Right hindlimb (tissue), 1 donor: ENCODE data around the gene FCGR3B.
"Not testable (repeated sequence)": the region's sequence is repeated elsewhere in the genome, so short reads cannot be mapped to it uniquely, and the experiment has no call there.

ENCODE experiments used
- DNase-seq: peaks from one replicate; pipeline ENCODE4 v3.0.0-alpha.2; 2018

FCGR3B gene

DNA sequence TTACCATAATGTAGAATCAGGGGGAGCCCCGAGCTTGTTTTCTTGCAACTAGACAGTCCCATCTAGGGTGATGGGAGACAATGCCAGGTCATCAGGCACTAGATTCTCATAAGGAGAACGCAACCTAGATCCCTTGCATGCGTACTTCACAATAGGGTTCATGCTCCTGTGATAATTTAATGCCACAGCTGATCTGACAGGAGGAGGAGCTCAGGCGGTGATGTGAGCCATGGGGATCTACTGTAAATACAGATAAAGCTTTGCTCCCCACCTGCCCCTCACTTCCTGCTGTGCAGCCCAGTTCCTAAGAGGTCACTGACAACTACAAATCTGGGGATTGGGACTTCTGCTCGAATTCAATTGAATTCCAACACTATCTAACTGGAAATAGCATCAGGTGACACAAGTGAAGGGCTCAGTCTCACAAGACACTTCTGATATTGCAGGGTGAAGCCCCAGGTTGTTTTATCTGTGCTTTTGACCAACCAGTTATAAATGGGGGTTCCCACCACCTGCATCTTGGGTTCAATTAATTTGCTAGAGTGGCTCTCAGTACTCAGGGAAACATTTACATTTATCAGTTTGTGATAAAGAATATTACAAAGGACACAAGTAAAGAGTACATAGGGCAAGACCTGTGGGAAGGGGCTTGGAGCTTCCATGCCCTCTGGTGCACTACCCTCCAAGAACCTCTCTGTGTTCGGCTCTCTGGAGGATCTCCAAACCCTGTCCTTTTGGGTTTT is 7.4 kb upstream of the FCGR3B start:
- DNase-seq: not testable (repeated sequence)

DNA sequence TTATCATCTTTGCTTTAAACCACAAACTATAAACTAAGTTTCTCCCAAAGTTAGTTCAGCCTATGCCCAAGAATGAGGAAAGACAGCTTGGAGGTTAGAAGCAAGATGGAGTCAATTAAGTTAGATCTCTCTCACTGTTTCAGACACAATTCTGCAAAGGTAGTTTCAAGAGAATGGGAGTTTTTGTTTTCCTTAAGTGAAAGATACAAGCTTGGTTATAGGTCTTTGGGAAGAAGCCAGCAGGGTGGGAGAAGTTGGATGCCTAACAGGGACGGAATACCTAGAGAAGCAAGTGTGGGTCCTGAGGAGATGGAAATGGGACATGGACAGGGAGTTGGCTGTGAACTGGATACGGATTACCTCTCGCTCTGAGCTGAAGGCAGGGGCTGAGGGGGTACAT is 6.0 kb upstream of the FCGR3B start:
- DNase-seq: not testable (repeated sequence)

- not testable (repeated sequence) for DNase-seq
These were observed 5.3 kb upstream of the FCGR3B start for GRCh38 chr1:161636189-161636782.

DNA sequence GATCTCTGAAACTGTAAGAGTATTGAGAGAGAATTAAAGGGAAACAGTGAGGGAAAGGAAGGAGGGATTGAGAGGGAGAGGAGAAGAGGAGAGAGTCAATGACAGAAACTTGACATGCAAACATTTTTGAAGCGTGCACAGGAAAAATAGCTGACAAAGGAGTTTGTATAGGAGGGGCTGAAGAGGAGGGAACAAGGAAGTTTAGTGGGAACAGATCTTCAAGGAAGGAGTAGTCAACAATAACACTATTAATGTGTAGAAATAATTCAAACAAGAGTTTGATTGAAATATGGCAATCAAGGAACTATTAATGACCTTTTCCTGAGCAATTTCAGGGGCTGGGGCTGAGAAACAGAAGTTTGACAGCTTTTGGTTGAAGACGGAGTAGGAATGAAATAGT is 4.0 kb upstream of the FCGR3B start:
- not testable (repeated sequence) for DNase-seq

DNA sequence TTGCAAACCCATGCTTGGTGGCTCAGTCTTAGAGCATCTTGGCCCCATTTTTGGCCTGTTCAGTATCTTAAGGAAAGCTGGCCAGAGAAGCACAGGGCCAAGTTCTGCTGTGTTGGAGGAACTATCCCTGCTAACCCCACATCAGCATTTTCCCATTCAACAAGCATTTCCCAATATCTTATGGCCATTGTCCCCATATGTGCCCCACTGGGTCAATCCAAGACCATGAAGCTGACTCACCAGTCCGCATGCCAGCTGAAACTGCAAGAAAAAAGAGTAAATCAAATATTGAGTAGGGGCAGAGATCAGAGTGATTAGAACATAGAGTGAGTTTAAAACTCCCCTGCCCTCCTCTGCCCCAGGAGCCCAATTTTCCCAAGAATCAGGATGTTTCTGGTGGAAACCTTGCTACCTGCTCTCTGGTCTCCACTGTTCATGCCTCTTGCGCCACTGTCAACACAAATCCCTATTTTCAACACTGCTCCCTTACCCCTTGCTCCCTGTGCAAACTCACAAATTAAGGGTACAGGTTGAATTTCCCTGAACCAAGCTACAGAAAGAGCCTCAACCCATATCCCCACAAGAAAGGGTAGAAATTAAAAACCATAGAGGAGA is 741 bp downstream of the FCGR3B start:
- not testable (repeated sequence) for DNase-seq

- not testable (repeated sequence) for DNase-seq
These were observed 4.4 kb downstream of the FCGR3B start for GRCh38 chr1:161626445-161627146.

- DNase-seq: not testable (repeated sequence)
These were observed 6.4 kb downstream of the FCGR3B start for GRCh38 chr1:161624605-161625004.

- not testable (repeated sequence) for DNase-seq
These were observed 7.5 kb downstream of the FCGR3B start for GRCh38 chr1:161623401-161624051.

DNA sequence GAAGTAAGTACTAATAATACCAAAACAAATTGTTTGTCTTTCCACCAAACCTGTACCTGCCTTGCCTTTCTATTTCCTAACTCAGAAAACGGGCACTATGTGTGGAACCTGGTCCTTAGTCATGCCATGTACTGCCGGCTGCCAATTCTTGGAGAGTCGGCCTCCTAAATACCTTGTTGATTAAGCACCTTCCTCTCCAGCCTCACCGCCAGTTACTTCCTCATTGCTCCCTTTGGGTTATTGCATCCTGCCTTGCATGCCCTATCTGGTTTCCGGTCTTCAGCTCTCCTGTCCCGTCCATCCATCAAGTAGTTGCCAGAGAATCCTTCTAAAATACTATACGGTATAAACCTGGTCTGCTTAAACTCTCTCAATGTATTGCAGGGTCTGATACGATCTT is 8.9 kb downstream of the FCGR3B start:
- DNase-seq: not testable (repeated sequence)

DNA sequence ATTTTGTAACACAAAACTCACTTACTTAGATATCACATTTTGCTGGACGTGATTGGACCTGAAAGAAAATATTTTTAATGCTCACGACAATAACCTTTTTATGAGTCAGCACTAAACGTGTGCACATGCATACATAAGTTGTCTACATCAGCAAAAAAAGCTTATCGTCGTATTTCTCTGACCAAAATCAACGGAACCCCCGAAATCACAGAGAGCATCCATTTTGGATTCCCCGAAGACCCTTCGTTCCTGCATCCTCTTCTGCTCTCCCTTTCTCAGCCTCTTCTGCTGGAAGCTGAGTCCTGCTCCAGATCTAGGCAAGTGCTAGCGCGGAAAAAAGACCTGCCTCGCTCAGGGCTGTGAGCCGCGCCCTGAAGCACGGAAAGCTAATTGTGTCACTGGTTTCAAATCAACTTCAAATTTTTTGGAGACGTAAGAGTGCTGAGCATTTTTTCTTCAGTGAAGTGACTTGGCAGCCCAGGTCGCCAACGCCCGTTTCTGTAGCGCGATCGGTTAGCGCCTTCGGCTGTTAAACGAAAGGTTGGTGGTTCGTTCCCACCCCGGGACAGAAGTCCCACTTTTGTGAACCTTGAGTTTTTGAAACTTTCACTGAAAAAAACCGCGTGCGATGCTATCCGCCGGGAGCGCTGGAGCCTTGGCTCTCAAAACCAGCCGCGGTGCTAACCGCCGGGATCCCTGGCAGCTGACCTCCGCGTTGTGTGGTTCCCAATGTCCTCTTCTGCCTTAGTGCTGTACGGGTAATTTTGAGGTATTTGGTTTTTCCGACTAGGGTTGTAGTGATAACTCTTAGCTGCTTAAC is 9.6 kb downstream of the FCGR3B start:
- DNase-seq: peak; percentile 84

DNA sequence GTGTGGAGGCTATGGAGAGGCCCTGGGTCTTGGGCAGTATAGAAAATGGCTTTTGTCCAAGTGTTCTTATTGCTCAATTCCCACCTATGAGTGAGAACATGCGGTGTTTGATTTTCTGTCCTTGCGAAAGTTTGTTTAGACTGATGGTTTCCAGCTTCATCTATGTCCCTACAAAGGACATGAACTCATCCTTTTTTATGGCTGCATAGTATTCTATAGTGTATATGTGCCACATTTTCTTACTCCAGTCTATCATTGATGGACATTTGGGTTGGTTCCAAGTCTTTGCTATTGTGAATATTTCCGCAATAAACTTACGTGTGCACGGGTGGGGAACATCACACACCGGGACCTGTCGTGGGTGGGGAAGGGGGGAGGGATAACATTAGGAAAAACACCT is 10.6 kb downstream of the FCGR3B start:
- DNase-seq: not testable (repeated sequence)

GRCh38 chr1:161618517-161618916 is 12.5 kb downstream of the FCGR3B start:
- DNase-seq: not testable (repeated sequence)

DNA sequence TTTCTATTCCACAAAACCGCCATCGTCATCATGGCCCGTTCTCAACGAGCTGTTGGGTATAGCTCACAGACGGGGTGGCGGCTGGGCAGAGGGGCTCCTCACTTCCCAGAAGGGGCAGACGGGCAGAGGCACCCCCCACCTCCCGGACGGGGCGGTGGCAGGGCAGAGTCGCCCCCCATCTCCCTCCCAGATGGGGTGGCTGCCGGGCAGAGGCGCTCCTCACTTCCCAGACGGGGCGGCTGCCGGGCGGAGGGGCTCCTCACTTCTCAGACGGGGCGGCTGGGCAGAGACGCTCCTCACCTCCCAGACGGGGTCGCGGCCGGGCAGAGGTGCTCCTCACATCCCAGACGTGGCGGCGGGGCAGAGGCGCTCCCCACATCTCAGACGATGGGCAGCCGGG is 14.6 kb downstream of the FCGR3B start:
- not testable (repeated sequence) for DNase-seq

DNA sequence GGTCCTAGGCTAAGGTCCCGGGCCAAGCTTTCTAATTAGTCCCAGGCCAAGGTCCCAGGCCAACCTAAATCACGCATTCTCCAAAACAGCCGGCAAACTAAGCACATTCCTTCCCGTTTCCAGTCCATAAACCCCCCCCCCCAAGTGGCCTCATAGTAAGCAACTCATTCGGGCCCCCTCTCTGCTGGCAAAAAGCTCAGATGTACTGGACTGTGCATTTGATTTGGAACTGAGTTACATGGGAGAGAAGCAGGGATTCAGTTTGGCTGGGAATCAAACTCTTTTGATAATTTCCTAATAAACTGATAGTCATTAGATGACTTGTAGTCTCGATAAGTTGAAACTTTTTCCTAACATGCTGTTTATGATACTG is 17.8 kb downstream of the FCGR3B start:
- peak; percentile 68 for DNase-seq

- DNase-seq: peak; percentile 99
These were observed 18.4 kb downstream of the FCGR3B start for GRCh38 chr1:161612322-161613141.

GRCh38 chr1:161611866-161612321 is 19.1 kb downstream of the FCGR3B start:
- DNase-seq: peak; percentile 71

DNA sequence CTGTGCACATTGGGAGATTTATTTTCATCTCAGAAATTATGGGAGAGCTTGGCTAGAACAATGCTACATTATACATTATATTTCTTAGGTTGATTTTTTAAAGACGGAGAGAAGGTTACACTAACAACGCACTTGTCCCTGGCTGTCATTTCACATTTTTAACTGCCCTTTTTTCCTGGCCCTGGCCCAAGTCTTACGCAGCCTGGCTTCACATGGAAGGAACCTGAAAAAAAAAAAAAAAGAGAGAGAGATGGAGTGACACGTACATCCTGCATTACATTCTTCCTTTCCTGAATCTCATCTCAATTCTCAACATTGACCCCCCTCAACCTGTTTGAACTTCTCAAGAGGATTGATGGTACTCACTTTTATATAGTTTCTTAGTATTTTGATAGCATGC is 20.8 kb downstream of the FCGR3B start:
- peak; percentile 18 for DNase-seq

GRCh38 chr1:161606541-161607336 is 24.2 kb downstream of the FCGR3B start:
- DNase-seq: not testable (repeated sequence)

DNA sequence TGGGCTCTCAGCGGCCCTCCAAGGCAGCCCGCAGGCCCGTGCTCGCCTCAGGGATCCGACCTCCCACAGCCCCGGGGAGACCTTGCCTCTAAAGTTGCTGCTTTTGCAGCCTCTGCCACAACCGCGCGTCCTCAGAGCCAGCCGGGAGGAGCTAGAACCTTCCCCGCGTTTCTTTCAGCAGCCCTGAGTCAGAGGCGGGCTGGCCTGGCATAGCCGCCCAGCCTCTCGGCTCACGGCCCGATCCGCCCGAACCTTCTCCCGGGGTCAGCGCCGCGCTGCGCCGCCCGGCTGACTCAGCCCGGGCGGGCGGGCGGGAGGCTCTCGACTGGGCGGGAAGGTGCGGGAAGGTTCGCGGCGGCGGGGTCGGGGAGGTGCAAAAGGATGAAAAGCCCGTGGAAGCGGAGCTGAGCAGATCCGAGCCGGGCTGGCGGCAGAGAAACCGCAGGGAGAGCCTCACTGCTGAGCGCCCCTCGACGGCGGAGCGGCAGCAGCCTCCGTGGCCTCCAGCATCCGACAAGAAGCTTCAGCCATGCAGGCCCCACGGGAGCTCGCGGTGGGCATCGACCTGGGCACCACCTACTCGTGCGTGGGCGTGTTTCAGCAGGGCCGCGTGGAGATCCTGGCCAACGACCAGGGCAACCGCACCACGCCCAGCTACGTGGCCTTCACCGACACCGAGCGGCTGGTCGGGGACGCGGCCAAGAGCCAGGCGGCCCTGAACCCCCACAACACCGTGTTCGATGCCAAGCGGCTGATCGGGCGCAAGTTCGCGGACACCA is 25.0 kb downstream of the FCGR3B start:
- DNase-seq: peak; percentile 59
